NCI-H2227 (cell line): Measurements from ENCODE around the gene PACS2.
"Not testable (repeated sequence)": the region's sequence is repeated elsewhere in the genome, so short reads cannot be mapped to it uniquely, and the experiment has no call there.

Experiments
- DNase-seq: peaks from one replicate; lab custom pipeline; 2025; ENCODE audit not compliant: unreplicated experiment; lab: John Stamatoyannopoulos, UW

PACS2 gene

GRCh38 chr14:105329411-105330150 lies 15.0 kb downstream of the PACS2 start:
- no peak for DNase-seq

DNA sequence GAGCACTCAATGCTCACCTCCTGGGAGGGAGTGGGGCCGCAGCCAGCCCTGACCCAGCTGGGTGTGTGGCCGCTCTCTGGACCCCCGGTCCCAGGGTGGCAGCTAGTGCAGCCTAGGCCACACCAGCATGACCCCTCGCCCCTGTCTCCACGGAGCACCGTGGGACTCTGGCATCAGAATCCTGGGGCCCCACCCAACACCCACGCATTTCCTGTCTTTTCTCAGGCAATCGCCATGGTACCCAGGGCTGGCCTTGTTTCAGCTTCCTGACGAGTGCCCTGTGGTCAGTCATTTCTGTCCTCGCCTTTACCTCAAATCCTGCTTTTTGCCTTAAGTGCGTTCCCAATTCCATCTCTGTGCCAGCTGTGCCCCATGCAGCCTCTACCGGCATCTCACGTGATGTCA lies 15.9 kb downstream of the PACS2 start:
- DNase-seq = no peak

DNA sequence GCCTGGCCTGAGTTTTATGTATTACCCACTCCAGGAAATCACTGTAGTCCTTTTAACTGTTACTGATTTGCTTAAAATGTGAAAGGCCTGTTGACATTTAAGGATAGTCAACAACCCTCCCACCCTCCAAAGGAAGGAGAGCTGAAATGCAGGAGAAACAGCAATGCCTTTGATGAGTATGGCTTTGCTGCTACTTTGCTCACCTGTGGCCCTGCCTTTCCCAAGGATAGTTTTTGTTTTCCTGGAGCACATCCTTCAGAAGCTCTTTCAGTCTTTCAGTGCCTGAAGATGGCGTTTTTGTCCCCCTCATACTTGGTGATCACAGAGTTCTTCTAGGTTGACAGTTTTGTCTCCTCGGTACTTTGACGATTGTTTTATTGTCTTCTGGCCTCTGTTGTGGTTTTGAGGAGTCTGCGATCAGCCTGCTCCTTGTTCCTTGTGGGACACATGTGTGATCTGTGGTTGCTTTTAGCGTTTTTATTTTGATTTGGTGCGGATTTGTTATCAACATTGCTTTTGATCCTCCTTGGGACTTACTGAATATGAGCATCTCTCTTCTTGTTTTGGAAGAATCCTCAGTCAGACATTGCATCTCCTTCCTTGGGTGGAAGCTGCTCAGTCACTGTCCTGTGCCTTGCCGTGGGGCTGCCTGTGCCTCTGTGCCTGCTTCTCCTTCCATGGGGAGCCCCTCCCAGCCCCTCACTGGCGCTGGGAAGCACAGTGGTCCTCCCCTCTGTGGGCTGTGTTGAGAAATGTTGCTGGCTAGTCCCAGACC lies 17.2 kb downstream of the PACS2 start:
- no peak for DNase-seq

DNA sequence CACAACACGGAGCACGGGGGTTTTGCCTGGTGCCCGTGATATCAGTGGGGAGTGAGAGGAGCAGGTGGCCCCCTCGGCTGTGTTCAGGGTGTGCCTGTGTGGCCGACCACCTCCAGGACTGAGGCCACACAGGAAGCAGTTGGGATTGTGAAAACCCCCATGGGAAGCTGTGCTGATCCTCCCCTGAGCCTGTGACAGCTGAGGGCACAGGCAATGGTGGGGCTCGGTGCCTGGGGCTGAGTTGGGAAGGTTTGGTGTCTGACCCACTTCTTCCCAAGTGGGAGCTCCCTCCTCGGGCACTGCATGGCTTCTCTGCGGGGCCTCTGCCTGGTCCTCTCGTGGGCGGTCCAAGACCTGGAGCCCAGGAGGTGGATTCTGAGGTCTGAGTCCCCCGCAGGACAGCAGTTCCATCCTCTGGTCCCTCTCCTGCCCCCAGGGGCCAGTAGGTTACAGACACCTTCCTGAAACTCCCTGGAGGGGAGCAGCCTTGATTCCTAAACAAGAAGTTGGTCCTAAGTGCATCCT lies 17.9 kb downstream of the PACS2 start:
- no peak for DNase-seq

GRCh38 chr14:105333020-105333490 lies 18.5 kb downstream of the PACS2 start:
- DNase-seq = no peak

DNA sequence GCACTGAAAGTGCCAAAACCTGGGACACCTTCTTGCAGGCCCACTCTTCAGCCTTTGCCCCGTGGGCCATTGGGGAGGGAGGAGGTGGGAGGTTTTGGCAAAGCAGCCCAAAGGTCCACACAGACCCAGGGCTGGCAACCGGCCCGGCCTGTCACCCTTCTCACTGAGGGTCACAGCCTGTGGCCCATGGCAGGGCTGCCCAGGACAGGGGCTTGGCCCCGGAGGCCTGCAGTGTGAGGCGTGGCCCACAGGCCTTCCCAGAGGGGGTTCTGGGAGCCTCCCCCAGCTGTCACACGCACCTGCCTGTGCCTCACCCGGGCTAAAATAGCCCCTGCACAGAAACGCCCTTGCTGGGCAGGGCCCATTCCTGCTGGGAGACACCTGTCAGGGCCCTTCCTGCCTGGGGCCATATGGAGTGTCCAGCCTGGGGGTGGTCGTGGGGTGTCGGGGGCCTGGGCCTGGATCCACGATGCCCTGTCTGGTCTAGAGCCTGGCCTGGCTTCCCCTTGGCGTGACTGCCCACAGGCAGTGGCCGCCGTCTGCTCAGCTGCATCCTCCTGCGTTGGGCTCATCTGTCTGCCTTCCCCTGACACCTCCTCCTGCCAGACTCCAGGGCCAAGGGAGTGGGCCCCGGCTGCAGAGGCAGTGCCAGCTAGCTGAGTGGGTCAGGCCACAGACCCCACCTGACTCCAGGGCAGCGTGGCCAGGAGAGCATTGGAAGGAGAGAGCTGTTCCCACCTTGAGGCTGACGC lies 19.2 kb downstream of the PACS2 start:
- no peak for DNase-seq

- DNase-seq = no peak
Measured at GRCh38 chr14:105334383-105335230, 20.1 kb downstream of the PACS2 start.

DNA sequence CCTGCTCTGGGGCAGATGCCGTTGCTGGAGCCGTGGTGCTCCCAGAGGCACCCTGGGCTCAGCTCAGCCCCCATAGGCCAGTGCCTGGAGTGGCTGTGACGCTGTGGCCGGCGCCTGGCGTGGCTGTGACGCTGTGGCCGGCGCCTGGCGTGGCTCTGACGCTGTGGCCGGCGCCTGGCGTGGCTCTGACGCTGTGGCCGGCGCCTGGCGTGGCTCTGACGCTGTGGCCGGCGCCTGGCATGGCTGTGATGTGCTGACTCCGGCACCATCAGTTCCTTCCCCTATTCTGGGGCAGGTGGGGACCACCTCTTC lies 20.6 kb downstream of the PACS2 start:
- not testable (repeated sequence) for DNase-seq

- DNase-seq = no peak
Measured at GRCh38 chr14:105335735-105336476, 21.4 kb downstream of the PACS2 start.

GRCh38 chr14:105336477-105337287 lies 22.1 kb downstream of the PACS2 start:
- DNase-seq = no peak

DNA sequence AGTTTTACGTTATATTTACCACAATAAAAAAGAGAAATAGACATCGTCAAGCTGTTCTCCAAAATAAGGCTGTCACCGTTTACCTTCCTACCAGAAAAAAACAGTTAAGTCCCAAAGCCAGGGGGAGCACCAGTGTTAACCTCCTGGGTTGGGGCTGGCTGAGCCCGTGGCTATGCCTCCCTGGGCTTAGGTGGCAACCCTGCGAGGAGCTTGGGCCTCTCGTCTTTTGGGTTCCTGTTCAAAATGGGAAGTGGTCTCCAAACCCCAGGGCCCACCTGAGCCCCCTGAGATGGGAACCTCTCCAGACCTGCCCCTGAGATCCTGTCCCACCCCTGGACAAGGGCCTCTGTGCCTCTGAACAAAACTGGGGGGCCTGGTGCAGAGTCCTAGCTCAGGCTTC lies 22.9 kb downstream of the PACS2 start:
- DNase-seq = no peak

DNA sequence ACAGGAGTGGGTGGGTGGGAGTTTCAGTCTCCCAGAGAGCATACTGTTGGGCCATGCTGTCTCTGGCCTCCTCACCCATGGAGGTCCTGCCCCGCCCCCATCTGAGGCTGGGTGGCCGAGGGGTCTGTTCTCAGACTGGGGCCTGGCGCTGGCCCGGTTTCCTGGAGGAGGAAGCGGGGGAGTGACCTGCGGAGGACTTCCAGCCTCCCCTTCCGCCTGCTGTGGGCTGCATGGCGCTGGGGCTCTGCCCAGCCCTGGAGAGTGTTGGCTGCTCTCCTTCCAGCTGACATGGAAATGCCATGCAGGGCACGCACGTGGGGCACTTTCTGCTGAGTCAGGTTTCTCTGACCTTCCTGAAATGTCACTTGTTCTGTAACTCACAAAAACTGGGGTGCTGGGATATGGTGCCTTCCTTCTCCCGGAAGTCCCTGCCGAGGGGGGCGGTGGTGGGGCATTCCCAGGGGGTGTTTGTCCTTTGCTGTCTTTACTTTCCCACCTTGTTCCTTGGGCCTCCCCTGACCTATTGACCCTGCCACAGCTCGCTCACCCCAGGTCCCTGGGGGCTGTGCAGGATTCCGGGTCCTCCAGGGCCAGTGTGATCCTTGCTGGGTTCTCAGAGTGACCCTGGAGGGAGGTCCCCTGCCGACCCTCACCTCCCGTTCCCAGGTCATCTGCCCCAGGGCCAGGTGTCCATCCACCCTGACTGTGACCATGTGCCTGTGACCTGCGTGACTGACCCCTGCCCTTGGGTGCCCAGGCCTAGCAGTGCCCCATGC lies 23.6 kb downstream of the PACS2 start:
- DNase-seq = no peak

GRCh38 chr14:105340821-105341733 lies 26.5 kb downstream of the PACS2 start:
- no peak for DNase-seq

DNA sequence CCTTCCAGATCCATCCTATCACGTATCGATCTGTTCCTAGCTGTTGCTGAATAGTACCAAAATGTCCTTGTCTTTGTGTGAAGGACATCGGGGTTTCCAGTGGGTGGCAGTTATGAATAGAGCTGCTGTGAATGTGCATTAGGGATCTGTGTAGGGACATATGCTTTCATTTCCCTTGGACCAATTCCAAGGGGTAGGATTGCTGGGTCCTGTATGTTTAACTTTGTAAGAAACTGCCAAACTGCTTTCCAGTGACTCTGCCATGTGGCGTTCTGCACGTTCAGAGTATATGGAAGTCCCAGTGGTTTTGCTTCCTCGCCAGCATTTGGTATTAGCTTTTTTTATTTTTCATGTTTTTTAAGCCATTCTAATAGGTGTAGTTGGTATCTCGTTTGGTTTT lies 28.6 kb downstream of the PACS2 start:
- DNase-seq = no peak

DNA sequence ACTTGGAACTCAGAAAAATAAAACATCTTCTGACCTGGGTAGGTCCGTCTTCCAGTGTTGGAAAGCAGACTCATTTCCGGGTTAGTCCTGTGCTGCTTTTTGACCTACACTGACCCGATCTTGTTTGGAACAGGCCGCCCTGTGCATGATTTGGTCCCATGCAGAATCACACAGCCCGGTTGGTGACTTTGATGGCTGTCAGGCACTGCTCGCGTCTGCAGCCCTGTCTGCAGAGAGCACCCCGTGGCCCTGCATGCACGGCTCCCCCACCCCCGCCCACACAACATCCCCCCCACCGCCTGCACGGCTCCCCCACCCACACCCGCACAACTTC lies 31.6 kb downstream of the PACS2 start:
- DNase-seq = no peak

GRCh38 chr14:105346876-105347586 lies 32.5 kb downstream of the PACS2 start:
- no peak for DNase-seq

DNA sequence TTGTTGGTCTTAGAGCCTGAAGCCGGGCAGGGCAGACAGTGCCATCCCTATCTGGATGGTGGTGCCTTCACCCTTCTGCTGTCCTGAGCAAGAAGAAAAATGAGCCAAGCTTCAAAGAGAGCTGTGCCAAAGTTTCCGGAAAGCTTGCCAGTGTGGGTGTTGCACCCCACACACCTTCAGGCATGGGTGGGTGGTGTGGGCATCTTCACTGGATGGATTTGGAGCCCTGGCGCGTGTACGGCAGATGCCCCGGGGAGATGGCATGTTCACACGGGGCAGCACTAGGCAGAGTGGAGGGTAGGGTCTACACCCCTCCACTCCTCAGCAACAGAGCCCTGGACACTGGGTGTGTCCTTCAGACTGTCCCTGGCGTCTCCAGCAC lies 33.0 kb downstream of the PACS2 start:
- DNase-seq = no peak
